Hepatocyte (in vitro differentiated cells): ENCODE measurements around the gene NME7.

Experiments
- EZH2 ChIP-seq: fragments of 200-600 bp; sonication (generic); IDR thresholded peaks from 2 replicates; pipeline ENCODE4 v1.6.1; 2016; ENCODE audit warnings: antibody characterized with exemption, mild to moderate bottlenecking, borderline replicate concordance
- EZH2phosphoT487 ChIP-seq: fragments of 200-600 bp; sonication (generic); IDR thresholded peaks from one replicate; pipeline ENCODE4 v1.6.1; 2018; ENCODE audit warnings: antibody characterized with exemption, mild to moderate bottlenecking, low read depth, moderate library complexity; ENCODE audit not compliant: unreplicated experiment, severe bottlenecking
- TF ChIP-seq, protein P1 (sequence below): fragments of 200-600 bp; sonication (generic); IDR thresholded peaks from 2 replicates; pipeline ENCODE4 v1.5.1; 2016; ENCODE audit warnings: antibody characterized with exemption, mild to moderate bottlenecking; ENCODE audit not compliant: poor library complexity

DNA sequence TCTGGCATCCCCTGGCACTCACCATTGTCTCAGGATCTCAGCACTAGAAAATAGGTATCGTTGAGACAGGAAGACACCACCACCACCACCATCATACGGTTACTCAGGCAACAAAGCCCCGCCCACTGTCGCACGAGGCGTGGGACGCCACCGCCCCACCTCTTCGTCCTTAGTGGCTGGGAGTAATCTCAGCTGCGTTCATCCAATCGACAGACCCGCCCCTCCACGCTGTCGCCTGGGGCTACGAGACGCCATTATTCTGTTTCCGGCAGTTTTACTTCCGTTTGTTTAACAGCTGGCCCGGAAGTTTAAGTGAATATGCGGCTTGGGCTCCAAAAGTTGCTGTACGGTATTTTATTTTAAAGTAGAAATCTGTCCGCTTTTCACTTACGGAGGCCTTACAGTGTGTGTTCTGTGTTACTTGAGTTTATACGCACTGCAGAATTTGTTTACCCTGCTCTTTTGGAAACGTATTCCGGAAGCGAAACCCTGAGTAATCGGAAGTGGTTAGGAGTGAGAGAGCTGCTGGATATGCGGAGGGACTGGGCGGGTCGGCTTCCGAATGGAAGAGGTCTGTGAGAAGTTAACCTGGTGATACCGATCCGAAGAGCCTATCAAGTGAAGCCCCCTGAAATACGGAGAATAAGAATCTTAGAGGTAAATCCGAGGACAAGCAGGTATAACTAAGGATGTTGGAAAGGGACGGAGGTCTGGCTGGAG lies at the start of gene NME7, which contains the start of gene BLZF1:
- TF ChIP-seq, protein P1, sequence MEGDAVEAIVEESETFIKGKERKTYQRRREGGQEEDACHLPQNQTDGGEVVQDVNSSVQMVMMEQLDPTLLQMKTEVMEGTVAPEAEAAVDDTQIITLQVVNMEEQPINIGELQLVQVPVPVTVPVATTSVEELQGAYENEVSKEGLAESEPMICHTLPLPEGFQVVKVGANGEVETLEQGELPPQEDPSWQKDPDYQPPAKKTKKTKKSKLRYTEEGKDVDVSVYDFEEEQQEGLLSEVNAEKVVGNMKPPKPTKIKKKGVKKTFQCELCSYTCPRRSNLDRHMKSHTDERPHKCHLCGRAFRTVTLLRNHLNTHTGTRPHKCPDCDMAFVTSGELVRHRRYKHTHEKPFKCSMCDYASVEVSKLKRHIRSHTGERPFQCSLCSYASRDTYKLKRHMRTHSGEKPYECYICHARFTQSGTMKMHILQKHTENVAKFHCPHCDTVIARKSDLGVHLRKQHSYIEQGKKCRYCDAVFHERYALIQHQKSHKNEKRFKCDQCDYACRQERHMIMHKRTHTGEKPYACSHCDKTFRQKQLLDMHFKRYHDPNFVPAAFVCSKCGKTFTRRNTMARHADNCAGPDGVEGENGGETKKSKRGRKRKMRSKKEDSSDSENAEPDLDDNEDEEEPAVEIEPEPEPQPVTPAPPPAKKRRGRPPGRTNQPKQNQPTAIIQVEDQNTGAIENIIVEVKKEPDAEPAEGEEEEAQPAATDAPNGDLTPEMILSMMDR = no peak
- no peak for TF ChIP-seq EZH2
- TF ChIP-seq EZH2phosphoT487 = no peak
